Immature natural killer cell (primary cell): ENCODE results near the gene GJD3. TPM values are rescaled to one million over a fixed set of nuclear protein-coding genes. Genes with fewer than 3 reads are reported as not detected.
A peak's percentile ranks its signal among the peaks of the same experiment; 100 is the strongest.

Experiments used
- DNase-seq, 3 donors: peaks; one replicate each; pipeline ENCODE4 v3.0.0; 2022; ENCODE audit warnings: mixed read lengths in 1 of 3
- H3K27ac Mint-ChIP-seq, 6 donors: one replicate each; pipeline ENCODE4 v1.8.0; 2020; ENCODE audit warnings: mixed read lengths in 6 of 6, mild to moderate bottlenecking in 5 of 6, inconsistent platforms in 4 of 6, moderate library complexity in 3 of 6
- H3K27me3 Mint-ChIP-seq, 3 donors: one replicate each; pipeline ENCODE4 v1.8.0; 2020 to 2021; ENCODE audit warnings: low read depth in 3 of 3, mild to moderate bottlenecking in 3 of 3, mixed read lengths in 3 of 3, moderate library complexity in 3 of 3, inconsistent platforms in 1 of 3
- H3K36me3 Mint-ChIP-seq, 3 donors: one replicate each; pipeline ENCODE4 v1.8.0; 2020; ENCODE audit warnings: mixed read lengths in 3 of 3, inconsistent platforms in 2 of 3, mild to moderate bottlenecking in 2 of 3
- H3K4me1 Mint-ChIP-seq, 2 donors: one replicate each; pipeline ENCODE4 v1.8.0; 2020; ENCODE audit warnings: inconsistent platforms in 2 of 2, mild to moderate bottlenecking in 2 of 2, mixed read lengths in 2 of 2, moderate library complexity in 1 of 2
- H3K4me3 Mint-ChIP-seq, 5 donors: one replicate each; pipeline ENCODE4 v1.8.0; 2020; ENCODE audit warnings: mild to moderate bottlenecking in 5 of 5, mixed read lengths in 5 of 5, inconsistent platforms in 3 of 5, moderate library complexity in 3 of 5
- H3K9me3 Mint-ChIP-seq, 6 donors: one replicate each; pipeline ENCODE4 v1.8.0; 2020; ENCODE audit warnings: mild to moderate bottlenecking in 6 of 6, mixed read lengths in 6 of 6, inconsistent platforms in 4 of 6, moderate library complexity in 3 of 6
- polyA plus RNA-seq, 3 donors: library from polyadenylated mRNA; unstranded; fragments of 300-500 nt; fragmentation: Illumina TruSeq; gene quantifications; one replicate each; pipeline ENCODE4 v1.2.3, GENCODE V29; 2021

GJD3 gene
- polyA plus RNA-seq, 3 donors from 2014 or later, result 0.40 to 0.68 TPM; not detected in 1

DNA sequence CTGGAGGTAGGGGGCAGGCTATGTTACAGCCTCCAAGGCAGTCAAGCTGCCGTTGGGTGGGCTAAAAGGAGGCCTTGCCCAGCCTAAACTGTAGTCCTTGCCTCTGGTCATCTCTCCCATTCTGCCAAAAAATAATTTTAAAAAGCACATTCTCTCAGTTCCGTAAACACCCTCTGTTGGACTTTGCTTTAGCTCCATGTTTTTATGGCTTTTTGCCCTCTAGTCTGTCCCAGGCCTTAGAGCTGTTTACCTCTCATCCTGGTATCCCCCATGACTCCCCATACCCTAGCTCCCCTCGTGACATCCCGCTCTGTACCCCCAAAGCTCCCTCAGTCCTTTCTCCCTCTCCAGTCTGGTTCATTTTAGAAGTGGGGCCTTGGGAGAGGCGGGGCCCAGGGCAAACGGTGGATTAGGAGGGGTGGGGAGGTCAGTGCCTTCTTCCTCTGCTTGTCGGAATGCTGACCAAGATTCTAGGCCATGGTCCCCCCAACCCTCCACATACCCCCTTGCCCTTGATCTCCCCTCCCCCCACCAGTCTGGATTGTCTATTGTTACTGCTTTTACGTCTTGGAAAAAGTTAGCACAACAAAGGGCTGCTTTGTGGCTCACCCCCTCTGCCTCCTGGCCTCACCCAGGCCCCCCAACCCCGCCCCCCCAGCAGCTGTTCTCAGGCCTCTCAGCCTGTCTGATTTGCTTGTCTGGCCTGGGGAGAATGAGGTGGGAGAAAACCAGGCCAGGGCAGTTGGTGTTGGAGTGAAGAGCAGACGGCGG is 18.4 kb downstream of the GJD3 start:
- Mint-ChIP-seq H3K4me3 (peak overlapping the region; percentile 53 to 85 (median 69)), H3K36me3 (peaks cover 0 to 7% (median 0%) of the 10 kb centered on the region in 3 donors), H3K27ac (peak overlapping the region; percentile 88 to 98 (median 96)), H3K27me3 (peaks cover 22 to 28% (median 22%) of the 10 kb centered on the region in 3 donors), H3K9me3 (peaks cover 0 to 4% (median 0%) of the 10 kb centered on the region in 6 donors), H3K4me1 (peaks cover 76 to 77% of the 10 kb centered on the region in 2 donors)
- DNase-seq, result no peak

DNA sequence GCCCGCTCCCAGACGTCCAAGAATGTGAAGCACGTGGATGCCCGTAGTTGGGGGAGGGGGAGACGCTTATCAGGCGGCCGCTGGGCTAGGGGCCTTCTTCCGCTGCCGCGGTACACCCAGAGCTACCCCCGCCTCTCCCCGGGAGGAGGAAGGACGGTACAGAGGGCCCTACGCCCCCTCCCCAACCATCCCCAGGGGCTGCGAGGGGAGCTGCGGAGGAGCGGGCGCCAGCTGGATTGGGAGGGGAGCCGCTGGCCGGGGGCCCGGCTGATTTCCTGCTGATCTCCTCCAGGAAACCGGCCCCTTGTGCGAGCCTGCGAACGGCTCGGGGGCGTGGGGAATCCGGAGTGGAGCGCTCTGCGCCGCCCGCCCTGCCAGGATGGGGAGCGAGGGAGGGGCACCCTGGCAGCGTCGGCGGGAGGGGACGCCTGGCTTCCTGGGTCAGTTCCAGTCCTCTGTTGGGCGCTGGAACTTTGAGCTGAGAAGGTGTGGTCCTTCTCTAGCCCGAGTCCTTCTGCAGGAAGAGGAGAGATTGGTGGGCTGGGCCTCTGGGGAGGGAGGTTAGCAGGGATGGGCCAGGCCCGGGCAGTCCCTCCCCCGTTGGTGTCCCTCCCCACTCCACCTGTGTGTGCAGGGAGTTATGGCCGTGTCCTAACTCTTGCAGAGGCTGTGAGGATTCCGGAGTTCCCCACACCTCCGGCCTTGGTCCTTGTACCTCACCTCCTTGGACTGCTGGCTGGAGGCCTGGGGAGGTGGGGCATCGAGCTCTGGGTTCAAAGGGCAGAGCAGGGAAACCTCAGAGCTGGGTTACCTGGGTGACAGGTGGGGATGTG is 19.2 kb downstream of the GJD3 start:
- peak overlapping the region; percentile 53 to 85 (median 69) for H3K4me3 Mint-ChIP-seq
- H3K9me3 Mint-ChIP-seq, result peaks cover 0 to 4% (median 0%) of the 10 kb centered on the region in 6 donors
- peaks cover 0 to 7% (median 0%) of the 10 kb centered on the region in 3 donors for H3K36me3 Mint-ChIP-seq
- H3K4me1 Mint-ChIP-seq, result peaks cover 83 to 85% of the 10 kb centered on the region in 2 donors
- peaks cover 22 to 28% (median 26%) of the 10 kb centered on the region in 3 donors for H3K27me3 Mint-ChIP-seq
- DNase-seq, result peak in 1 of 3 donors; percentile 80
- H3K27ac Mint-ChIP-seq, result peak overlapping the region; percentile 88 to 98 (median 96)

DNA sequence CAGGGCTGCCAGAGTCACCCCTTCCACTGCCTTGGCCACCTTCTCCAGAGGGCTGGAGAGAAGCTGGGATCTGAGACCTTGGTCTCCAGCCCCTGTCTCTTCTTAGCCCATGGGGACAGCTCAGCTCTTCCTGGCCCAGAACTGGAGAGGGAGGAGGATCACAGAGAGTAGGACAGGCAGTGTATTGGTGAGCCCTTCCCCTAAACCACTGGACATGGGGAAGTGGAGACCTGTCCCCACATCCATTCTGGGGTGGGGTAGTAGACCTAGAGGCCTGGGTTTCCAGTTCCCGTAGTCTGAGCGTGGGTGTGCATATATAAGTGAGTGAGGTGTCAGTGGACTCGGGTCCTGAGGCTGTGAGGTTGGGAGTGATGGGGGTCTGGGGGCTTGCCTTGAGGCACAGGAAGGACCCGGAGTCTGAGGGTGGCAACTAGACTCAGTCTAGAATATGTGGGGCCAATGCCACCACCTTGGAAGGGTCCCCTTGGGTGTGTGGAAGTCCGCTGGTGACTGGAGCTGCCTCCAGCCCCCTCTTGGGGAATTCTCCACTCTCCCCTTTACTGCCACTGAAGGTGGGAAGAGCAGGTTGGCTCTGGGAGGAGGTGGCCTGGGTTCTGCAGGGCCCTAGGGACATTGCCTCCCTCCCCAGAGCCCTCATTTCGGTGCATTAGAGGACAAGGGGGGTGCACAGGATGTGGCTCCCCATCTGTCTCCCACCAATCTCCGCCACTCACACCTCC is 19.9 kb downstream of the GJD3 start:
- Mint-ChIP-seq H3K27ac (peak overlapping the region; percentile 60 to 98 (median 96)), H3K4me3 (peak overlapping the region; percentile 53 to 85 (median 69)), H3K36me3 (peaks cover 0 to 6% (median 0%) of the 10 kb centered on the region in 3 donors), H3K9me3 (peaks cover 0 to 4% (median 0%) of the 10 kb centered on the region in 6 donors), H3K4me1 (peaks cover 84 to 86% of the 10 kb centered on the region in 2 donors), H3K27me3 (peaks cover 22 to 28% (median 26%) of the 10 kb centered on the region in 3 donors)
- peak in 2 of 3 donors; percentile 82 to 87 for DNase-seq

DNA sequence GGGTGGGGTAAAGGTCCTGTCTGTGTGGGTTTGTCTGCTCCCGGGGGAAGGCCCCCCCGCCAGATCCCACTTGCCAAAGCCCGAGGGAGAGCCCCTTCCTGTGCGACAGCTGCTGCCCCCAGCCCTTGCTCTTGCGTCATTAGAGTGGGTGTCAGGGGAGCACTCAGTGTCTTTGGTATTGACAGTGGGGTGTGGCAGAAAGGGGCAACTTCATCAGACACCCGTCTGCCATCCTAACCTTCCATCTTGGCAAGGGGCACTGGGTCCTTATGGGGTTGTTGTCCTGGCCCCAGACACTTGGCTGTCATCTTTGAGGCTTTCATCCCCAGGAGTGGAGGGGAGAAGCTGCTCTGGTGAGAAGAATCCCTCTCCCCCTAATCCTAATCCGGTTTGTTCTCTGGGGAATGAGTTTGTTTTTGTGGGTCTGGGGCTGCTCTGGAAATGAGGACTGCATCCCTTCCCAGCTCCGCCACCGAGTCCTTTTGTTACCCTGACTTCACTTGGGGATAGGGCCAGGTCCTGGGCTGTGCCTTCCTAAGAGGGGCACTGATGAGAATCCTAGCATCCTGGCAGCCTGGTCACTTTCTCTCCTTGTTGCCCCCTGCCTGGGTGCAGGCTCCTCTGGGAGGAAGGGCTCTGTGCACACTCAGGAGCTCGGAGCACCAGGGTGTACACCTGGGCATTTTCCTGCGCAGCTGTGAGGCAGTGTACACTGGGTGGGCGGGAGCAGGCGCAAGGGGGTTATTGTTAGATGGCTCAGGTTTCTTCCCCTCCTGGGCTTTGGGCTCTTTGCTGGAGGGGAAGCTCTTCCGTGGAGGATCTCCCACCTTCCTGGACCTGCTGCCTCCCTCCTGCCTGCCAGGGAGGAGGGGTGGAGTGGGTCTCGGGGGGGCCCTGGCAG is 21.1 kb downstream of the GJD3 start:
- H3K27ac Mint-ChIP-seq, result peak overlapping the region in 5 of 6 donors; percentile 94 to 98 (median 97)

DNA sequence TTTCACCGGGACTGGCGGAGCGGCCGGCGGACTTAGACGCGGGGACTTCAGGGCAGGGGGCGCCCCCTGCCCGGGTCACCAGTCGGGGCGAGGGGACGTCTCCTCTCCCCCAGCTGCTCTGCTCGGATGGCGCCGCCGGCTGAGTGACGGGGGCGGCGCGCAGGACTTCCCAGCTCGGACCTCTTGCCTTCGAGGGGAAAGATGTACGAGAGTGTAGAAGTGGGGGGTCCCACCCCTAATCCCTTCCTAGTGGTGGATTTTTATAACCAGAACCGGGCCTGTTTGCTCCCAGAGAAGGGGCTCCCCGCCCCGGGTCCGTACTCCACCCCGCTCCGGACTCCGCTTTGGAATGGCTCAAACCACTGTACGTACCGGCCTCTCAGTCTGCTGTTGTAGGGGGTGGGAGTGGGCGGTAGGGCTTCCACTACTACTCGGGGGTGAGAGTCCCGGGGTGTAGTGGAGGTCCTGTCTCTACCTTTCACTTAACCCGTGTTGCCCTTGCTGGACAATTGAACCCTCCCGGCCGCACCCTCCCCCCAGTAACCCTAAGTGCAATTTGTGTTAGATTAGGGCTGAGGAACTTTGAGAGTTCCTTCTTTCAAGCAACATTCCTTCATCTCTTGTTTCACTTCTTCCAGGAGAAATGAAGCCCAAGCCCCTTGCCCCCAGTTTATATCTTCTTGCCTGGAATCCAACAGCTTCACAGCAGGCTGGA is 21.9 kb downstream of the GJD3 start:
- peaks cover 0 to 4% (median 0%) of the 10 kb centered on the region in 6 donors for H3K9me3 Mint-ChIP-seq

More for the DNA sequence above, 21.1 kb downstream of the GJD3 start:
- Mint-ChIP-seq H3K4me1 (peaks cover 79 to 83% of the 10 kb centered on the region in 2 donors), H3K9me3 (peaks cover 0 to 4% (median 0%) of the 10 kb centered on the region in 6 donors), H3K4me3 (peak overlapping the region; percentile 72 to 85 (median 79)), H3K27me3 (peaks cover 22 to 26% (median 26%) of the 10 kb centered on the region in 3 donors), H3K36me3 (no peaks in the 10 kb centered on the region)
- peak in 2 of 3 donors; percentile 50 to 51 for DNase-seq

DNA sequence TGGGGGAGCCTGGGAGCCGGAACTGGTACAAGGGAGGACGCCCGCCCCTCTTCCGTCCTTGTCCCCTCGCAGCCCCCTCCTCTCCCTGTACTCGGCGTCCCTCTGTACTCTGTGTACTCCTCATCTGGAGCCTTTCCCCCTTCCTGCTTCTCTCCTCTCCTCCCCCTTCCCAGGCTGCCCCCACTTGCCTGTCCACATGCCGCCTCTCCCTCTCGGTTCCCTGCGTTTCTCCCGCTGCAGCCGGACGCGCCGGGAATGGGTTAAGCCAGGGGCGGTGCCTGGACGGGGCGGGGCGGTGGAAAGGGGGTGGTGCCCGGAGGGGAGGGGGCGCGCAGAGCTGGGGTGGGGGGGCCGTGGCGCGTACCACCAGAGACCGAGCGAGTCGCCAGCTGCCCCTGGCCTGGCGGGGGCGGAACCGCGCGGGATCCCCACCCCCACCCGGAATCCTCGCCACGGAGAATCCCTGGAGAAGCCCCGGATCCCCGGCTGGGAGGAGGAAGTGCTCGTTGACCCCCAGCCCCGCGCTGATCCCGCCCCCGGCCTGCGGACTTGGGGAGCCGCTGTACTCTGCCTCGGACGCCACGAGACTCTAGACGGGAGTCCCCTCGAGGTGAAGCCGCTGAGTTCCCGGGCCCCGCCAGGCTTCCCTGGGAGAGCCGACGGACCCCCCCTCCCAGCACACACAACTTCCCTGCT is 22.6 kb downstream of the GJD3 start:
- Mint-ChIP-seq H3K27ac (peak overlapping the region in 5 of 6 donors; percentile 97 to 99 (median 98)), H3K4me3 (peak overlapping the region; percentile 79 to 89 (median 84)), H3K27me3 (peaks cover 22 to 26% (median 25%) of the 10 kb centered on the region in 3 donors), H3K36me3 (no peaks in the 10 kb centered on the region), H3K9me3 (peaks cover 0 to 4% (median 0%) of the 10 kb centered on the region in 6 donors), H3K4me1 (peaks cover 77 to 79% of the 10 kb centered on the region in 2 donors)
- peak in 1 of 3 donors; percentile 47 for DNase-seq

More for the DNA sequence above, 21.9 kb downstream of the GJD3 start:
- DNase-seq, result no peak
- H3K27ac Mint-ChIP-seq, result peak overlapping the region in 5 of 6 donors; percentile 90 to 98 (median 97)
- H3K36me3 Mint-ChIP-seq, result no peaks in the 10 kb centered on the region
- peak overlapping the region; percentile 72 to 84 (median 79) for H3K4me3 Mint-ChIP-seq
- peaks cover 79 to 83% of the 10 kb centered on the region in 2 donors for H3K4me1 Mint-ChIP-seq
- H3K27me3 Mint-ChIP-seq, result peaks cover 22 to 26% (median 26%) of the 10 kb centered on the region in 3 donors

GRCh38 chr17:40340880-40341807 is 23.4 kb downstream of the GJD3 start:
- peaks cover 19 to 26% (median 23%) of the 10 kb centered on the region in 3 donors for H3K27me3 Mint-ChIP-seq
- H3K27ac Mint-ChIP-seq, result peak overlapping the region; percentile 94 to 99 (median 98)
- no peaks in the 10 kb centered on the region for H3K36me3 Mint-ChIP-seq
- H3K4me3 Mint-ChIP-seq, result peak overlapping the region; percentile 76 to 89 (median 80)
- H3K9me3 Mint-ChIP-seq, result peaks cover 0 to 4% (median 0%) of the 10 kb centered on the region in 6 donors
- peaks cover 71% of the 10 kb centered on the region in 2 donors for H3K4me1 Mint-ChIP-seq
- peak; percentile 94 to 96 (median 95) for DNase-seq

DNA sequence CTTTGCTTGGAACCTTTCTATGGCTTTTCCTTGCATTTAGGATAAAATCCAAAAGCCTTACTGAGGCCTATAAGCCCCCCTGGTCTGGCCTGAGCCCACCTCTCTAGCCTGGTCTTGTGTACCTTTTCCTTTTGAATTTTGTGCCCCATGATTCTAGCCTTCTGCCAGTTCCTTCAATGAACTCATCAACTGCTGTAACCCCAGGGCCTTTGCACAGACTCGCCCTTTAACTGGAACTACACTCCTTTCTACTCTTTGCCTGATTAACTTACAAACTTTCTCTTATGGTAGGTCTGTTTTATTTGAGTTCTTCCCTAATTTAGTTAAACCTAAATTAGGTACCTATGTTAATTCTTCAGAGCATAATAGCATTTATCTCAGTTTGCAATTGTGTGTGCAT is 24.2 kb downstream of the GJD3 start:
- DNase-seq, result no peak
- Mint-ChIP-seq H3K9me3 (peaks cover 0 to 4% (median 0%) of the 10 kb centered on the region in 6 donors), H3K36me3 (no peaks in the 10 kb centered on the region), H3K27ac (peak overlapping the region; percentile 94 to 99 (median 98)), H3K27me3 (peaks cover 16 to 26% (median 21%) of the 10 kb centered on the region in 3 donors), H3K4me1 (peaks cover 63 to 66% of the 10 kb centered on the region in 2 donors), H3K4me3 (peak overlapping the region in 2 of 5 donors; percentile 76 to 80)

GRCh38 chr17:40338941-40339649 is 25.4 kb downstream of the GJD3 start:
- Mint-ChIP-seq H3K27ac (peak overlapping the region; percentile 94 to 99 (median 98)), H3K4me1 (peaks cover 57 to 64% of the 10 kb centered on the region in 2 donors), H3K9me3 (peaks cover 0 to 2% (median 0%) of the 10 kb centered on the region in 6 donors), H3K36me3 (no peaks in the 10 kb centered on the region), H3K27me3 (peaks cover 8 to 17% (median 16%) of the 10 kb centered on the region in 3 donors), H3K4me3 (peak overlapping the region in 1 of 5 donors; percentile 12)
- DNase-seq, result no peak

DNA sequence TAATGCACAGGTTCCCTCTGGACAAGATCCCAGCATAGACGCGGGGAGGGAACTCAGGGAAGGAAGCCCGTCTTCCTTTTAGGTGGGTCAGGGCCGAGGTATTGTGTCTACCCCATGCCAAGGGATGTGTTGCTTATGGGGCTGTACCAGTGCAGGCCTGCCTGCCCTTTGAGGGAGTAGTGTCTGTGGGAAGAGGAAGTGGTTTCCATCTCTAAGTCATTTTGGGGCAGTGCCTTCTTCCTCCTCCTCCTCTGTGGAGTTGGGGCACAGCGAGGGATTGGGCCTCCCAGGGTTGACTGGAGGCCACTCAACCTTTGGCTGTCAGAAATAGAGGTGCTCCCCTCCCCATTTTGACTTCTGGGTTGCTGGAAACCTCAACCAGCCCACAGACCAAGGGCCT is 26.5 kb downstream of the GJD3 start:
- H3K27ac Mint-ChIP-seq, result peak overlapping the region; percentile 45 to 97 (median 74)
- H3K36me3 Mint-ChIP-seq, result no peaks in the 10 kb centered on the region
- H3K4me3 Mint-ChIP-seq, result no peak overlapping the region
- peaks cover 6 to 17% (median 14%) of the 10 kb centered on the region in 3 donors for H3K27me3 Mint-ChIP-seq
- no peak for DNase-seq
- H3K9me3 Mint-ChIP-seq, result peaks cover 0 to 1% (median 0%) of the 10 kb centered on the region in 6 donors
- H3K4me1 Mint-ChIP-seq, result peaks cover 53 to 57% of the 10 kb centered on the region in 2 donors
